Cardiac muscle cell (in vitro differentiated cells and primary cell): Measurements from ENCODE around the gene RCOR1. TPM values are rescaled to one million over a fixed set of nuclear protein-coding genes. Genes with fewer than 3 reads are reported as not detected.

Experiments used
- DNase-seq, 2 donors: peaks; one replicate each; pipeline versions ENCODE4 v3.0.0 to v3.0.0-alpha.2; 2010 to 2017; ENCODE audit warnings: low read depth in 1 of 2, low spot score in 1 of 2
- H3K27ac ChIP-seq: fragments of 200-600 bp; sonication (generic); 2 replicates; pipeline ENCODE4 v1.5.1; 2016
- H3K27me3 ChIP-seq: fragments of 200-600 bp; sonication (generic); 2 replicates; pipeline ENCODE4 v1.6.0; 2016; ENCODE audit warnings: control low read depth
- H3K36me3 ChIP-seq: fragments of 200-600 bp; sonication (generic); 2 replicates; pipeline ENCODE4 v1.5.1; 2016; ENCODE audit warnings: control low read depth
- H3K4me1 ChIP-seq: fragments of 200-600 bp; sonication (generic); 2 replicates; pipeline ENCODE4 v1.8.1; 2017; ENCODE audit warnings: low read depth, mild to moderate bottlenecking, mixed run types
- H3K4me3 ChIP-seq: fragments of 200-600 bp; sonication (generic); 2 replicates; pipeline ENCODE4 v1.5.1; 2016; ENCODE audit warnings: mild to moderate bottlenecking
- H3K9me3 ChIP-seq: fragments of 200-600 bp; sonication (generic); 2 replicates; pipeline ENCODE4 v1.5.1; 2017; ENCODE audit warnings: low read depth, mild to moderate bottlenecking, control low read depth
- CTCF ChIP-seq: IDR thresholded peaks from 2 replicates; pipeline ENCODE4 v1.5.1; 2012; ENCODE audit warnings: low read depth, mild to moderate bottlenecking, low read length
- polyA plus RNA-seq: library from polyadenylated mRNA; unstranded; fragments of >200 nt; fragmentation: Nextera tagmentation; extraction: Ambion mirVana; gene quantifications from 2 replicates; pipeline ENCODE4 v1.2.1, GENCODE V29; 2016
- total RNA-seq: library from RNA; depleted of rRNA; stranded (reverse); fragments of >200 nt; gene quantifications from 2 replicates; pipeline ENCODE4 v1.2.3, GENCODE V29; 2016

The RCOR1 gene
- total and polyA plus RNA-seq, 2 experiments from 2014 or later, result 5.3 to 17.0 TPM

- Histone ChIP-seq H3K27me3 (no peaks in the 10 kb centered on the region), H3K27ac (no peak overlapping the region), H3K4me1 (no peaks in the 10 kb centered on the region), H3K4me3 (no peak overlapping the region), H3K36me3 (no peaks in the 10 kb centered on the region), H3K9me3 (no peaks in the 10 kb centered on the region)
- TF ChIP-seq CTCF, result no peak
- DNase-seq, result no peak
Observed at GRCh38 chr14:102557434-102558226, 34.8 kb upstream of the RCOR1 start.

GRCh38 chr14:102558556-102558955 is 33.9 kb upstream of the RCOR1 start:
- Histone ChIP-seq H3K27ac (no peak overlapping the region), H3K4me3 (no peak overlapping the region), H3K27me3 (no peaks in the 10 kb centered on the region), H3K4me1 (no peaks in the 10 kb centered on the region), H3K9me3 (no peaks in the 10 kb centered on the region), H3K36me3 (no peaks in the 10 kb centered on the region)
- no peak for DNase-seq
- no peak for TF ChIP-seq CTCF

- Histone ChIP-seq H3K27ac (no peak overlapping the region), H3K4me1 (no peaks in the 10 kb centered on the region), H3K9me3 (no peaks in the 10 kb centered on the region), H3K27me3 (no peaks in the 10 kb centered on the region), H3K4me3 (no peak overlapping the region), H3K36me3 (no peaks in the 10 kb centered on the region)
- no peak for TF ChIP-seq CTCF
- no peak for DNase-seq
Observed at GRCh38 chr14:102560458-102561261, 31.8 kb upstream of the RCOR1 start.

- Histone ChIP-seq H3K4me3 (no peak overlapping the region), H3K27ac (no peak overlapping the region), H3K27me3 (no peaks in the 10 kb centered on the region), H3K36me3 (no peaks in the 10 kb centered on the region), H3K4me1 (no peaks in the 10 kb centered on the region), H3K9me3 (no peaks in the 10 kb centered on the region)
- TF ChIP-seq CTCF, result no peak
- no peak for DNase-seq
Observed at GRCh38 chr14:102565331-102565887, 27.0 kb upstream of the RCOR1 start.

GRCh38 chr14:102565959-102566358 is 26.5 kb upstream of the RCOR1 start:
- no peak overlapping the region for H3K4me3 ChIP-seq
- no peaks in the 10 kb centered on the region for H3K9me3 ChIP-seq
- H3K27me3 ChIP-seq, result no peaks in the 10 kb centered on the region
- no peaks in the 10 kb centered on the region for H3K4me1 ChIP-seq
- no peak for DNase-seq
- H3K36me3 ChIP-seq, result no peaks in the 10 kb centered on the region
- no peak overlapping the region for H3K27ac ChIP-seq
- TF ChIP-seq CTCF, result no peak
